ENCODE data around the gene ZFP64.

ZFP64 gene

GRCh38 chr20:52150440-52151258 is 40.9 kb downstream of the ZFP64 start:
- TF ChIP-seq CTCF (IDR thresholded peaks at IDR 0.05), result peak; percentile 84

- no peak for TF ChIP-seq CTCF (IDR thresholded peaks at IDR 0.05)
Observed at GRCh38 chr20:52145587-52145986, 46.0 kb downstream of the ZFP64 start.

- no peak for TF ChIP-seq CTCF (IDR thresholded peaks at IDR 0.05)
Observed at GRCh38 chr20:52143277-52143676, 48.3 kb downstream of the ZFP64 start.

- TF ChIP-seq CTCF (IDR thresholded peaks at IDR 0.05), result no peak
Observed at GRCh38 chr20:52142757-52143156, 48.8 kb downstream of the ZFP64 start.

- no peak for TF ChIP-seq CTCF (IDR thresholded peaks at IDR 0.05)
Observed at GRCh38 chr20:52139986-52140385, 51.6 kb downstream of the ZFP64 start.

- no peak for TF ChIP-seq CTCF (IDR thresholded peaks at IDR 0.05)
Observed at GRCh38 chr20:52137850-52138249, 53.7 kb downstream of the ZFP64 start.

GRCh38 chr20:52132337-52132736 is 59.2 kb downstream of the ZFP64 start:
- TF ChIP-seq CTCF (IDR thresholded peaks at IDR 0.05), result no peak
